ENCODE results near the gene CMIP.
"Not testable (repeated sequence)": the region's sequence is repeated elsewhere in the genome, so short reads cannot be mapped to it uniquely, and the experiment has no call there.

The CMIP gene

DNA sequence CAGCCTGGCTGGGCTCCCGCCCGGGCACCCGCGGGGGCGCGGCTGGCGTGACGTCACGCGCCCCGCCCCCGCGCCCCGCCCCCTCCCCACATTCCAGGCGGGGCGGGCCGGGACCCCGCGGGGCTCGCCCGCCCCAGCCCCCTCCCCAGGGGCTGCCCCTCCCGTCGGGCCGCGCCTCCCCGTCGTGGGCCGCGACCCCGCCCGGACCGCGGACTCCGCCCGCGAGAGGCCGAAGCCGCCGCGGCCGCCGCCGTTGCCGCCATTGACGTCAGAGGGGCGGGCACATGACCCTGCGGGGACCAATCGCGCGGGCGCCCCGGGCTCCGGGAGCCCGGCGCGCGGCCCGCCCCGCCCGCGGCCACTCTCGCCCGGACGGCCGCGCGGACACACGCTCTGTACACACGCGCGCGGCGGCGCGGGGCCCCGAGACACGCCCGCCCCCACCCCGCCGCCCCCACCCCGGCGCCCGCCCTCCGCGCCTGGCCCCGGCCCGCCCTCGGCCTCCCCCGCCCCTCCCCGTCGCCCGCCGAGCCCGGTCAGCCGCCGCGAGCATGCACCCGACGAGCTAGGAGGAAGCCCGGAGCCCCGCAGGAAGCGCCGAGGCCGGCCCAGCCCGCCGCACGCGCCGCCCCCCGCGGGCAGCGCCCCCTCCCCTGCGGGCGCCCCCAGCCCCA lies at the start of gene CMIP:
CMIP (plus strand) TSS at position 361 of the 674 bp plus-strand sequence.
- peak; percentile 74 for DNase-seq

DNA sequence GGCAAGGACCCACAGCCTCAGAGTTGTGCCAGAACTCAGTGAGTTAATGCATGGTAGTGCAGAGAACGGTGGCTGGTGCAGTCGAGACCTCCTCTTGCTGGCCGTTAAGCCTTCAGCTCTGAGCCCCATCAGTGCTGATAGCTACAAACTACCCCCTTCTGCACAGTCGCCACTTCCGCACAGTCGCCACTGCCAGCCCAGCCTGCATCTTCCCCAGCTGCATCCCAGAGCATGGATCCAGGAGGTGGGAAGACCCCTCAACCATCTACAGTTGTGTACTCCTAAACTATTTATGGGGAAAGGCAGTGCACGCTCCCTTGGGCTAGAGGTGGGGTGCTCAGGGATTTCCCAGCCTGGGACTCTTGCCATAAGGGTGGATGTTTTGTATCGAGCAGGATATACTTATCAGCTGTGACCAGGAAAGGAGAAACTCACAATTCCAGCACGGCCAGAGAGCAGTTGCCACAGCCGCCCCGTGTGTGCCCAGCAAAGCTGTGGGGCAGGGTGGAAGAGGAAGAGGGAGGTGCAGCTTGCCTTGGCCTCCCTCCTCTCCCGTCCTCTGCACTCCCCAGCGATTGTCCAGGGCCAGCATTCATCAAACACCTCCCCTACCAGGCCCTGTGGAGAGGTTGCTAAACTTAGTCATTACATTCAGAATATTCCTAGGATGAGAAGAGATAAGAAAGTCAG lies 49.5 kb upstream of the CMIP start:
- no peak for DNase-seq

- DNase-seq, result no peak
These were observed 47.3 kb upstream of the CMIP start for GRCh38 chr16:81397058-81397878.

- DNase-seq, result no peak
These were observed 46.6 kb upstream of the CMIP start for GRCh38 chr16:81397879-81398520.

DNA sequence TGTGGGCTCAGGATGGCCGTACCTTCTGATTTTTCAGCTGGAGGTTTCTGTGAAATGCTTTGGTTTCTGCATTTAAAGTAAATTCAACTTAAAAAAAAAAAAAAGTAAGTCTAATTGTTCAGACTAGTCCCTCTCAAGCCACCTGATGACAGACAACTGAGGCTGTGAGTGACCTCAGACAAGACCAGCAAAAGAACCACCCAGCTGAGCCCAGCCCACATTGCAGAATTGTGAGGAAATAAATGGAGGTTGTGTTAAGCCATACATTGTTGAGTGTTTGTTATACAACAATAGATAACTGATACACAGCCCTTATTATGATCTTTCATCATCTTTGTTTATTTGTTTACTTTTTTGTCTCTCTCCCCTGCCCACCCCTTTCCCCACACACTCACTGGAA lies 44.7 kb upstream of the CMIP start:
- DNase-seq, result no peak

- DNase-seq, result no peak
These were observed 43.3 kb upstream of the CMIP start for GRCh38 chr16:81401035-81401950.

GRCh38 chr16:81403208-81403600 lies 41.4 kb upstream of the CMIP start:
- DNase-seq, result no peak

GRCh38 chr16:81403601-81404391 lies 40.8 kb upstream of the CMIP start:
- DNase-seq, result peak; percentile 80

- not testable (repeated sequence) for DNase-seq
These were observed 39.6 kb upstream of the CMIP start for GRCh38 chr16:81405002-81405401.

- no peak for DNase-seq
These were observed 38.9 kb upstream of the CMIP start for GRCh38 chr16:81405702-81406113.

DNA sequence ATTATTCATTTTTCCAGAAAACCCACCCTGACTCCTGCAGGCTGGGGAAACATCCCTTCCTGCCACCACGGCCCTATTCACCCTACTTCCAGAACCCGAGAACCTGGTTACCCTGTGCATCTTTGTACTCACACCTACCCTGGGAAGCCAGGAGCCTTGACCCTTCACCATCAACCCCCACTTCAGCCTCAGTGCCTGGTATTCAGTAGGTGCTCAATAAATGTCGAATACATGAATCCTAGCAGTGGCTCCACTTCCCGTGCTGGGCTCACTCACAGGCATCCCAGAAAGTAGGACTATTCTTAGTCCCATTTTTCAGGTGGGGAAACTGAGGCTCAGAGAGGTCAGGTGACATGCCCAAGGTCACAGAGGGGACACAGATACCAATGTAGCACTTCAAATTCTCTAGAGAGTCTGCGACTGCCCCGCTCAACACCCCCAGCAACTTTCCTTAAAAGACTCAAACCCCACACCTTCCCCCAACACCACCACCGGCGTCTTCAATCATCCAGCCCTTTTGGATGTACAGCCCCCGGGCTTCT lies 36.1 kb upstream of the CMIP start:
- no peak for DNase-seq

DNA sequence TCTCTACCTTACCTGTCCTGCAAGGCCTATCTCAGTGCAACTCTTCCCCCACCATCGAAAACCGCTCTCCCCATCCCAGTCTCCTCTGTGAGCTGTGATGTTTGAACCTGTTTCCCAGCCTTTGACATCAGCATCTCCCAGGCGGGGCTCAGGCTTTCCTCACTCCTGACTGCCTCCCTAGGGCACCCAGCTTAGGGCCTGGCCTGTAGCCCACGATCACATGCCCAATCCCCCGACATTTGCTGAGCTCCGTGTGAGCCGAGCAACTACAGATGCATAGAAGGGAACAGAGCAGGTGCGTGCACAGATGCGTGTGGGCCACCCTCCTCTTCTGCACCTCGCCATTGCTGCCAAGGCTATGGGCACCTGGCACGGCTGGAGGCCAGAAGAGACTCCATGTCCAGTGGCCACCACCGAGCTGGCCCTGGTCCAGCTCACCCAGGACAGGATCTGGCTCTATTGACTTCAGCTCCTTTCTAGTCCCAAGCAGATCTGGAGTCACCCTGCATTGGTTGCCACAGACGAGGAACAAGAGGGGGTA lies 35.5 kb upstream of the CMIP start:
- DNase-seq, result no peak

DNA sequence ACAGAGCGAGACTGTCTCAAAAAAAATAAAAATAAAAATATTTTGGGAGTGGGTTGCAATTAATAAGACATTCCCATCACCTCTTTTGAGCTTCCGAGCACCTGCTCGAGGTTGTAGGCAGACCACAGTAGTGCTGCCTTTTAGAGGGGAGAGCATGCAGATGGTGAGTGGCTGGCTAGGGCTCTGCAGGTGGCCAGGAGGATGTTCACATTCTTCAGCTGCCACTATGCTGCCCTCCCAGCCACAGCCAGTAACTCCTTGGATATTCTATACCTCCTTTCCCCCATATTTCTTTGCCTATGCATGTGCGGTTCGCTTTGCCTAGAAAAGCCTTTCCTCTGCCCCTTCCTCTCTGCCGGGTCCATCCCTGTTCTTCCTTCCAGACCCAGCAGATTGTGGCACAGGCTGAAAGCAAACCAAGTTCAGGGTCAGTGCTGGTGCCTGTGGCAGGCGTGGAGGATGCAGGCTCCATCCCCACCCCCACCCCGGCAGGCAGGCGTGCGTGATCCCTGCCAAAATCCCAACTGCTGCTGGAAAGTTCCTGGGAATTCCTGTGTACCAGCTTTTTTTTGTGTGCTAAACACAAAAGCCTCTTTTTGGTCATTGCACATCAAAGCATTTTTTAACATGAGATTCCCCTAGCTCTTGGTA lies 33.8 kb upstream of the CMIP start:
- DNase-seq, result no peak

DNA sequence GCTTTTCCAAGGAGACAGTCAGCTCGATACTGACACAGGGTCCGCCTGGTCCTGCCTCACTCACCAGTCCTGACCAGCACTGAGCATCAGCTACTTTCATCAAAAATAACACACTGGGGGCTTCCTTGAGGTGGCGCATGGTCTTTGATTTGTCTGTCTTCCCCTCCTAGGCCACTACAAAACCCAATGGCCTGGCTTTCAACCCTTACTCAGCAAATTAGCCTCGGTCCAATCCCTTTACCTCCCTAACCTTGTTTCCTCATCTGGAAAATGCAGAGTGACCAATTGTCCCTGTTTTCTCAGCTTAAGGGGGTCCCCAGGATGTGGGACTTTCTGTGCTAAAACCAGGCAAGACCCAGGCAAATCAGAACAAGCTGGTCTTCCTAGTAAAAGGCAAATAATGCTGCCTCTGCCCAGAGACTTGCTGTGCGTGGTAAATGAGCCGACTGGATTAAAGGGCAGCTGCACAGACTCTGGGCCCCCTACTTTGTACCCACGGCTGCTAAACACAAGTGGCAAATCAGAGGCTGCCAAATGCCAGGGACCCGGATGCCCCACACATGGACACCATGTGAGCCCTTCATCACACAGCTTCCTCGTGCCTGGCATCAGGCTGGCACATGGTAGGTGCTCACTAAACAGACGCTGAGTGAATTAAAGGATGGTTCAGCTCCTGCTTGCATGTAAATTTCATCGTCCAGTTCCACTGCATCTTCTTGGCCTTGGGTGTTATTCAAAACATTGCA lies 31.2 kb upstream of the CMIP start:
- DNase-seq, result no peak

GRCh38 chr16:81415751-81416150 lies 28.9 kb upstream of the CMIP start:
- DNase-seq, result no peak

DNA sequence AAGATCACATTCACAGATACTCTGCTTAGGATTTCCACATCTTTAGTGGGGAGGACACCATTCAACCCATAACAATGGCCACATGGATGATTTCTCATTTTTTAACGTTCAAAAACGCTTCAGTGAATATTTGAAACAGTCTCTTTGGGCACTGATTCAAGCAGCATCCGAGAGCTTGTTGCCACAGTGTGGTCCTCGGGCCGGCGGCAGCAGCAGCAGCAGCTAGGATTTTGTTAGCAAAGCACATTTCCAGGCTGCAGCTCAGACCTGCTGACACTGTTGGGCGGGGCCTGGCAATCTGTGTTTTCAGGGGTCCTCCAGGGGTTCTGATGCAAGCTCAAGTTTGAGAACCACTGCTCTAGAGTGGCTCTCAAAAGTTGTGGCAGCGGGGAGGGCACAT lies 27.9 kb upstream of the CMIP start:
- DNase-seq, result no peak

DNA sequence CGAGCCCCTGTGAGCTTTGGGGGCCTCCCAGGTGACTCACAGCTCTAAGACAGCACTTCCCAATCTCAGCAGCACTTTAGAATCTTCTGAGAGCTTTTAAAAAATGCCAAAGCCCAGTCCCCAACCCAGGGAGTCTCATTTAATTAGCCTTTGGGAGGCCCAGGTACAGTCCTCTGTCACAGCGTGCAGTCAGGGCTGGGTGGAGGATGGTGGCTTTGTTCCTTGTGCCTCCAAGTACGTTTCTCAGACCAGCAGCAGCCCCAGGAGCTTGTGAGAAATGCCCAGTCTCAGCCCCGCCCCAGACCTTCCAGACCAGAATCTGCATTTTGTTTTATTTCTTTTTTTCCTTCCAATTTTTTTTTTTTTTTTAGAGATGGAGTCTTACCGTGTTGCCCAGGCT lies 27.4 kb upstream of the CMIP start:
- no peak for DNase-seq

GRCh38 chr16:81419806-81420205 lies 24.8 kb upstream of the CMIP start:
- DNase-seq, result no peak

DNA sequence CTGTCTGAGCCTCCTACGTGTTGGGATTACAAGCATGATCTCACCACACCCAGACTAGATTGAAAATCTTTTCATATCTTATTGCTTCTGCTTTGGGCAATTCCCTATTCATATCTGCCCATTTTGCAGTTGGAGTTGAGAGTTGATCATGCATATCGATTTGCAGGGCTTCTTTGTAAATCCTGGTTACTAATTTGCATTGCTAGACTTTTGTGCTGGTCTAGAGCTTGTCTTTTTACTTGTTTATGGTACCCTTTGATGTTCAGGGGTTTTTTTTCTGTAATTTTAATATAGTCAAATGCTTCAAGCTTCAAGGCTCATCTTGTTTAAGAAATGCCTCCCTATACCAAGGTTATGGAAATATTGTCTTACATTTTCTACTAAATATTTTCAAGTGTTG lies 23.5 kb upstream of the CMIP start:
- no peak for DNase-seq

- DNase-seq, result no peak
These were observed 23.1 kb upstream of the CMIP start for GRCh38 chr16:81421536-81421935.

Measured in stimulated activated CD4-positive, alpha-beta T cell treated with anti-CD3 and anti-CD28 coated beads, Interleukin-1b, Interleukin-23, amount 100 ng/mL, for 48 hours (primary cell).